HG03175 (cell line): ENCODE data around the gene AJM1.
"Not testable (repeated sequence)": the region's sequence is repeated elsewhere in the genome, so short reads cannot be mapped to it uniquely, and the experiment has no call there.

Experiments used
- ATAC-seq: cut with Tn5 transposase; IDR thresholded peaks from one replicate; pipeline ENCODE4 v1.9.1; 2021; ENCODE audit warnings: mild to moderate bottlenecking, moderate library complexity; ENCODE audit not compliant: unreplicated experiment

AJM1 gene

GRCh38 chr9:136843159-136843800 is 1.0 kb downstream of the AJM1 start:
- not testable (repeated sequence) for ATAC-seq

- not testable (repeated sequence) for ATAC-seq
Measured at GRCh38 chr9:136843801-136844740, 1.8 kb downstream of the AJM1 start.

- ATAC-seq, result no peak
Measured at GRCh38 chr9:136844761-136845464, 2.6 kb downstream of the AJM1 start.

GRCh38 chr9:136845465-136846260 is 3.4 kb downstream of the AJM1 start:
- ATAC-seq, result no peak

GRCh38 chr9:136846376-136847087 is 4.3 kb downstream of the AJM1 start:
- no peak for ATAC-seq

- no peak for ATAC-seq
Measured at GRCh38 chr9:136847088-136847825, 5.0 kb downstream of the AJM1 start.

- ATAC-seq, result peak; percentile 33
Measured at GRCh38 chr9:136847826-136848392, 5.6 kb downstream of the AJM1 start.

- no peak for ATAC-seq
Measured at GRCh38 chr9:136848393-136849037, 6.2 kb downstream of the AJM1 start.

- peak; percentile 86 for ATAC-seq
Measured at GRCh38 chr9:136849038-136849959, 7.0 kb downstream of the AJM1 start, which contains the start of gene PHPT1. TSS of gene PHPT1 (plus strand) at chr9:136849409. CDS start at chr9:136849431, 22 bp downstream.

GRCh38 chr9:136849960-136850865 is 7.9 kb downstream of the AJM1 start:
- no peak for ATAC-seq

- no peak for ATAC-seq
Measured at GRCh38 chr9:136850866-136851775, 8.8 kb downstream of the AJM1 start.

GRCh38 chr9:136851941-136852663 is 9.8 kb downstream of the AJM1 start, which contains the start of gene MAMDC4:
TSS of gene MAMDC4 (plus strand) at chr9:136852346. CDS start at chr9:136852417, 71 bp downstream.
- no peak for ATAC-seq

GRCh38 chr9:136852664-136853595 is 10.7 kb downstream of the AJM1 start:
- no peak for ATAC-seq
